Measurements from ENCODE around the gene COPS8. TPM values are rescaled to one million over a fixed set of nuclear protein-coding genes. Genes with fewer than 3 reads are reported as not detected.

The COPS8 gene
- polyA plus RNA-seq, 4 donors, result 80.5 to 112 (median 95.9) TPM

DNA sequence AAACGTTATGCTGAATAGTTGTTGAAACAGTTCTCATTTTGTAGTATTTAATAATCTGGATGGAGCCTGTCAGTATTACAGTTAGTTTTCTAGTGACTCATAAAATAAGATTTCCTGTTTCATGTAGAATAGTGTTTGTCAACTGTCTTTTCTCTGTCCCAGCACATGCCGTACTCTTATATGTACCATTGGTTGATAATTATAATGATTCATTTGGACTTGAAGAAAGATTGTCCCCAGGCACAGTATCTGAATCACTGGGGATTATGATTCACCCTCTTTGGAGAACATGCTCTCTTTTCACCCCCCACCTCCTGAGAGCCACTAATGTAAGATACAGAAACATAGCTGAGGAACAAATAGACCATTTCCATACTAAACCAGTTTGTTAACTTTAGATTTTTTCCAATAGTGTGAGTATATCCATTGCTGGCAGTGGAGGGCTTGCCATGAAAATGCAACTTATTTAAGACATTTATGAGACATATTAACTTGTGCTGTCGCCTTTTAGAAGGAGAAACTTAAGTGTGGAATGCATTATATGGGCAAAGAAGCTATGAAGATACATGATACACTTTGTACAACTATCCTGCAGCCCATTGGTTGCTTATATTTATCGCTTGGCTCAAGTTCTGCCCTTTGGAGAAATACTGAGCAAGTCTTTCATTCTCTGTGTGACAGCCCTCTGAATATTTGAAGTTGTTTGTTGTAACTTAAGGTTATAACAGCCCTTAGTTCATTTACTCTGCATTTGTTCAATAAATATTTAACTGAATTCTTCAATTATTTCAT is 12.4 kb downstream of the COPS8 start:
- DNase-seq (ENCODE audit: low read depth in 4 of 4, low spot score in 3 of 4), result no peak

DNA sequence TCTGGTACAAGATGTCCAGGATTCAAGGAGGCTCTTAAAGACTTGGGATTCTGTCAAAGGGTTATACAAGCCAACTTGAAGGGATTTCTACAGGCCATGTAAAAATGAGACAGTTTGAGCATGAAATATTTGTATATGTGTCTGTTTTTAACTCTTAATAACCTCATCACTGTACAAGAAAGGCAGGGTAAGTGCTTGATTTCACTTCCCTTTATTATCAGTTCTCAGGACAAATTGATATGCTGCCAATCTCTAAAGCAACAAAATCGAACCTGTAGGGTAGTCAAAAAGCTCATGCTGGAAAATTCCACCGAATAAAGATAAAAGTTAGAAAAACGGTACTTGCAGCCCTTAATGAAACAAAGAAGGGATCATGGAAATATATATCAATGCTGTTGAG is 14.1 kb downstream of the COPS8 start:
- DNase-seq (ENCODE audit: low read depth in 4 of 4, low spot score in 3 of 4), result no peak

GRCh38 chr2:237101118-237101979 is 15.7 kb downstream of the COPS8 start:
- DNase-seq (ENCODE audit: low read depth in 4 of 4, low spot score in 3 of 4), result no peak

- DNase-seq (ENCODE audit: low read depth in 4 of 4, low spot score in 3 of 4), result no peak
These were observed 16.7 kb downstream of the COPS8 start for GRCh38 chr2:237102428-237102827.

GRCh38 chr2:237109421-237109934 is 23.8 kb downstream of the COPS8 start:
- no peak for DNase-seq (ENCODE audit: low read depth in 4 of 4, low spot score in 3 of 4)

DNA sequence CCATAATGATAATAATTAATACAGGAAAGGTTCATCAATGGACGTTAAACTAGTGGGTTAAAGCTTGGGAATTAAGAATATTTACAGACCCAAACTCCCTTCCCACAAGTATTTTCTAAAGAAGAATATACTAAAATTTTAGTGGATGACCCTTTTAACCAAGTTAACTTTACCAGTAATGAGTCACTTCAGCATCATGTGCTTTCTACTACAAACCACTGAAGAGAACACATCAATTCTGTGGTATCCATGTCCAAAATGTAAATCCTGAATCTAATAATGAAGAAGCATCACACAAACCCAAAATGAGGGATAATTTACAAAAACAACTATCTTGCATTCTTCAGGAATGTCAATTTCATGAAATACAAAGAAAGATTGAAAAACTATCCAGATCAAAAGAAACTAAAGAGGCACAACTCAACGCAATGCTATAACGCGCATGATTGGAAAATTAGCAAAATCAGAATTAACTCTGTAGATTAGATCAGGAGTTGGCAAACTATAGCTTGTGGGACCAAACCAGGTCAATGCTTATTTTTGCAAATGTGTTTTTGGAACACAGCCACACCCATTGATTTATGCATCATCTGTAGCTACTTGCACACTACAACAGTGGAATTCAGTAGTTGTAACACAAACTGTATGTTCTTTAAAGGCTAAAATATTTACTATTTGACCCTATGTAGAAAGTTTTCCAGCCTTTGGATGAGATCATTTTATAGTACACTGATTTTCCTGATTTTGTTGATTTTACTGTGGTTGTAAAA is 27.5 kb downstream of the COPS8 start:
- no peak for DNase-seq (ENCODE audit: low read depth in 4 of 4, low spot score in 3 of 4)

GRCh38 chr2:237115870-237116269 is 30.2 kb downstream of the COPS8 start:
- DNase-seq (ENCODE audit: low read depth in 4 of 4, low spot score in 3 of 4), result no peak

DNA sequence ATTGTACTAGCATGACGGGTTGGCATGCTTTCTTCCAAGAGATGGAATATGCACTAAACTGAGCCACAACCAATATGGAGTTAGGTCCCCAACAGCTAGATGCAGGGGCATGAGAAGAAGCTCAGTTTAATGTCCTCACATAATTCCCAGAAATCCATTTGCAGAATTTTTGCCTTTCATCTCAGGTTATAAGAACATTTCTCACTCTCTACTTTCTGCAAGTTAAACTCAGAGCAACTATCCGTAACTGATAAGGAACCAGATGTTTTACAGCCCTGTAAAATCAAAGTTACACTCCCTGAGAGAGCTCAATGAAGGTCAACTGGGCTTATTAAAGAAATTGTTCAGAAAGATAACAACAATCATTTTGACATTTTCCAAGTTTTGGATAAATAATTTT is 30.7 kb downstream of the COPS8 start:
- no peak for DNase-seq (ENCODE audit: low read depth in 4 of 4, low spot score in 3 of 4)

DNA sequence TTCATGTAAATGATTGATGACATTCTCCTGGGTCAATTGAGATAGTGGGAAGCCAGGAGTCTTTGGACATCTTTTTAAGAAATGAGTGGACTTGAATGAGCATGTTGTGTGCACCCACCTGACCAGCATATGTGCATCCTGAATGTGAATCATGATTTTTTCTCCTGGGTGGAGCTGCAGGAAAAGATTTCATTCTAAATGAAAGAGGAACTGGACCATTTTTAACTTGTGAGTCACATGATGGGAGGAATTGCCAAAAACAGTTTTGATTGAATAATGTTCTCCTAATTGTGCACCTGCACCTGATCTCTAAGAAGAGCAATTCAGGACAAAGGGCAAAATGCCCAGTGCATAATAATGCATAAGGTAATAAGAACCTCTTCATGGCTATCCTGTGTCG is 32.3 kb downstream of the COPS8 start:
- DNase-seq (ENCODE audit: low read depth in 4 of 4, low spot score in 3 of 4), result no peak

DNA sequence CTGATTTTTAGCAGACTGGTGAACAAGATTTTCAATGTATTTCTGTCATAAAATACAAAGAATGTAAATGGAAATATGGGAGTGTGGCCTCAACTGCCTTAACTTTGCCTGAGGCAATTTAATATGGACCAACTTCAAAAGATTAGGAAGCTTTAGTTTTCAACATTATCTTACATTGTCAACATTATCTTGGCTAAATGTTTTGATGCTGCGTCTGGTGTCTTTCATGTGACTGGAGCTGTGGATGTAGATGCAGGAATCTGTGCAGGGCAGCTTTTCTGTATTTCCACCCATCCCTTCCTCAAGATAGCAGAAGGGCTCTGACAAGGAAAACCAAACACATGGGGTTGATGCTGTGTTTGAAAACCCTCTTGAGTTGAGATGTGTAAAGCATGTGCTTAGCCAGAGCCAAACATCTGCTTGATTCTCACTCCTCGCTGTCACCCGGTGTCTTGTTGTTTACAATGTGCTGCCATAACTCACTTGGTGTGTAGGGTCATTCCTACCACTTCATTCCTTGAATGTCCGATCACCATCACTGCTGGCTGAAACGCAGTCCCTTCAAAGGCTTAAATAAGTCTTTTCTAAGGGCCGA is 33.0 kb downstream of the COPS8 start:
- DNase-seq (ENCODE audit: low read depth in 4 of 4, low spot score in 3 of 4), result no peak

- no peak for DNase-seq (ENCODE audit: low read depth in 4 of 4, low spot score in 3 of 4)
These were observed 35.2 kb downstream of the COPS8 start for GRCh38 chr2:237120916-237121315.

GRCh38 chr2:237121321-237121720 is 35.6 kb downstream of the COPS8 start:
- no peak for DNase-seq (ENCODE audit: low read depth in 4 of 4, low spot score in 3 of 4)

GRCh38 chr2:237122214-237122666 is 36.6 kb downstream of the COPS8 start:
- no peak for DNase-seq (ENCODE audit: low read depth in 4 of 4, low spot score in 3 of 4)

- no peak for DNase-seq (ENCODE audit: low read depth in 4 of 4, low spot score in 3 of 4)
These were observed 39.1 kb downstream of the COPS8 start for GRCh38 chr2:237124820-237125219.

DNA sequence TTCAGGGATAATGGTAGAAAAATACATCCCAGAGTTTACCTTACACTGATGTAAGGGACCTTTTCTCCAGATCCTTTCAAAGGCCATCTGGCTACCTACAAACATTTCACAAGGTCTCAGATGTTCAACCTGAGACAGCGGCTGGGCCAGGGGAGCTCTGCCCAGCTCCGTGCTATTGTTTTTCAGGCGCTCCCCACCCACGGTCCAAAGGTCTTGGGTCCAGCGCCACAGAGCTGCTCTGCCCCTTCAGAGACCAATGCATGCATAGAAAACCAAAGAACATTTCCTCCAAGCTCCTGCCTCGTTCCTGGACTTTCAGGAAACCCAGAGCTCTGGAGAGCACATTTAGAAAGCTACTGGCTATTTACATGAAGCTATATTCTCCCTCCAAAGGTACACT is 40.3 kb downstream of the COPS8 start:
- DNase-seq (ENCODE audit: low read depth in 4 of 4, low spot score in 3 of 4), result no peak

DNA sequence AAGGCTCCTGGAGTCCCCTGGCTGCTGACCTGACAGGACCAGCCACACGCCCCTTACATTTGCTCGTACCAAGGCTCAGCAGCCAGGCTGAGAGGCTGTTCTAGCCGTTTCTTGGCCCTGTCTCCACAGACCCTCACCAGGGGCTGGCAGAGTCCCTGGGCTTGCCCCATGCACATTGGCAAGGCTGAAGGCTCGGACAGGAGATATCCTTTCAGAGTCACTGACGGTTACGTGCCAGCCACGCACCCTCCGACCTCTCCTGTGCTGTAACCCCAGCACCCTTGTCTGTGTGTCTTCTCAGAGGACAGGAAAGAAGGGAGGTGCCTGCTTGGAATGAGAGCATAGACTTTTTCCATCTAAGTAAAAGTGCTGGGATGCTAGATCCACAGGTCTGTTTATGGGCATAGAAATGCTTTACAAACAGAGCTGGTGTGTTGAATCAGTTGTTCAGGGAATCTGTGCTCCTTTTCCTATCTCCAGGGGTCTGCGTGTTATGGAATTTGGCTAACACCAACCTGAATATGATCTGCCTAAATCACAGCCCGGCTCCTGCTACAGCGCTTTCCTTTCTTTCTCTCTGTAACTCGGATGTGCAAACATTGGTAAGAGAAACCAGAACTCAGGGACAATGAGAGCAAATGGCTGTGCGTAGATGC is 41.0 kb downstream of the COPS8 start:
- no peak for DNase-seq (ENCODE audit: low read depth in 4 of 4, low spot score in 3 of 4)

DNA sequence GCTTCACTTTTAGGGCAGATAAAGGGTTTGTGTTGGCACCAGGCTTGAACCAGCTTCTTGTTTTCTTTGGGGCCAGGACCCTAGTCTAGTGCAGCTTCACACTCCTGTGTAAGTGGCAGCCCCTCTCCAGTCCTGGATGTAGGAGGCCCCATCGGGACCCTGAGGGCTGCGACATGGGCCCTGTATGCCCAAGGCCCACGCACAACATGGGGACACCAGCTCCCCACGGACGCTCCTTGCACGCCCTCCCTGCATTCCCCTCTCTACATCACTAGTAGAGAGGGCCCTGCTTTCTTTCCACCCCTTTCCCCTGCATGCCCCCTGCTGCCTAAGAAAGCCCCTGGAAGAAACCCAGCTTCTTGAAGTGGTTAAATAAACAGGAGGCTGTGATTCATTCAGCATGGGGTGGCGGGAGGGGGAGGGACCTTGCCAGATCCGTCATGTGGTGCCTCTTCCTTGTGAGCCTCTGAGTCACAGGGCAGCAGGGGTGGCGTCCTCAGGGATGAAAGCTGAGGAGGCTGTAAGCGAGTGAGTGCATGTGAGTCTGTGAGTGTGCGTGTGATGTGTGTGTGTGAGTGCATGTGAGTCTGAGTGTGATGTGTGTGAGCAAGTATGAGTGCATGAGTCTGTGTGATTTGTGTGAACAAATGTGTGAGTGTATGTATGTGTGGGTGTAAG is 42.5 kb downstream of the COPS8 start:
- DNase-seq (ENCODE audit: low read depth in 4 of 4, low spot score in 3 of 4), result peak; percentile 8 to 27 (median 21)

- no peak for DNase-seq (ENCODE audit: low read depth in 4 of 4, low spot score in 3 of 4)
These were observed 43.3 kb downstream of the COPS8 start for GRCh38 chr2:237128845-237129592.
